SK-MEL-5 (cell line): ENCODE results near the gene RBM34. TPM values are rescaled to one million over a fixed set of nuclear protein-coding genes. Genes with fewer than 3 reads are reported as not detected.
"Not testable (repeated sequence)": the region's sequence is repeated elsewhere in the genome, so short reads cannot be mapped to it uniquely, and the experiment has no call there.

Experiments
- DNase-seq: peaks from one replicate; pipeline ENCODE4 v3.0.0-alpha.2; 2016; ENCODE audit warnings: low read depth, low spot score
- in situ Hi-C: cut with HindIII; loops from 2 replicates; pipeline ENCODE4 v1.10.0; 2016; ENCODE audit warnings: low sequenced_read_pairs, high pct_unique_total_duplicates, low pct_unique_long_range_greater_than_20kb
- total RNA-seq: library from RNA; depleted of rRNA; stranded (reverse); fragments of >200 nt; shearing (Covaris generic); gene quantifications from 2 replicates; pipeline ENCODE4 v1.2.3, GENCODE V29; 2014

RBM34 gene
- total RNA-seq, 1 experiment from 2014 or later = 65.4 TPM

DNA sequence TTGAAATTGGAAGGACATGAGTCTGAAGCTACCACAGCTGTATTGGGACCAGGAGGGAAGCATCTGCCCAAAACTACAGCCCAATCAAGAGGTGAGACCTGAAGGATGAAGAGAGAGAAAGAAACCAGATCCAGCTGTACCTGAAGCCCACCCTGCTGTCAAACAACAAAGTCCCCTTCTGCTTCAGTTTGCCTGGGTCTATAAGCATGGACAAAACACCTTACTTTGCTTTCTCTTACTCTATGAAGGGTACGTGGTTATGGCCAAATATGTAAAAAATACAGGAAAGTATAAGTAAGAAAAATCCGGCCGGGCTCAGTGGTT is 58.8 kb downstream of the RBM34 start:
- no peak for DNase-seq
- in situ Hi-C loops = no loop called here

DNA sequence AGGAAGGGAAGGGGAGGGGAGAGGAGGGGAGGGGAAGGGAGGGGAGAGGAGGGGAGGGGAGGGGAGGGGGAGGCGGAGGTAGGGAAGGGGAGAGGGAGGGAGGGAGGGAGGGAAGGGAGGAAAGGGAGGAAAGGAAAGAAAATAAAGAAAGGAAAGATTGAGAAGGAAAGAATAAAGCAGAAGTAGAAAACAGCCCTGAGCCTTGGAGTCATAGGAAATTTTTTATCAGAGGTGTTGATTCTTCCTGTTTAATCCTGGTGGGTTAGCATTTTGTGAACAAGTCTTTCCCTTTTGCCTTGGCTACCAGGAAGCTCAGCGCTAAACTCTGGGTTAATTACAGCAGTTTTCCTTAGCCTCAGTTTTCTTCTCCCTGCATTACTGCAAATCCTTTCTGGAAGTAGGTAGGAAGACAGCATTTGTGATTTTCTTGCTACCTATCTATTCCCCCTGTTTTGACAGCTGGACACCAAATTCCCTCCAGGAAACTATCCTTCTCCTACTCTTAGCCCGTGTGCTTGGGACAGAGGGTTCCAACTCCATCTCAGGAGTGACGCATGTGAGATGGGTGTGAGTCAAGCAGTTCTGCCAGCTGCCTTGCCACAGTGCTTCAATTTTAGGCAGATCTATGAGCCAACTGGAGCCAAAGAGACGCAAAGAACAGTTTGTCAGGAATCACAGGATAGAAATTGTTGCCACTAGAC is 59.3 kb downstream of the RBM34 start:
- in situ Hi-C loops = no loop called here
- no peak for DNase-seq

DNA sequence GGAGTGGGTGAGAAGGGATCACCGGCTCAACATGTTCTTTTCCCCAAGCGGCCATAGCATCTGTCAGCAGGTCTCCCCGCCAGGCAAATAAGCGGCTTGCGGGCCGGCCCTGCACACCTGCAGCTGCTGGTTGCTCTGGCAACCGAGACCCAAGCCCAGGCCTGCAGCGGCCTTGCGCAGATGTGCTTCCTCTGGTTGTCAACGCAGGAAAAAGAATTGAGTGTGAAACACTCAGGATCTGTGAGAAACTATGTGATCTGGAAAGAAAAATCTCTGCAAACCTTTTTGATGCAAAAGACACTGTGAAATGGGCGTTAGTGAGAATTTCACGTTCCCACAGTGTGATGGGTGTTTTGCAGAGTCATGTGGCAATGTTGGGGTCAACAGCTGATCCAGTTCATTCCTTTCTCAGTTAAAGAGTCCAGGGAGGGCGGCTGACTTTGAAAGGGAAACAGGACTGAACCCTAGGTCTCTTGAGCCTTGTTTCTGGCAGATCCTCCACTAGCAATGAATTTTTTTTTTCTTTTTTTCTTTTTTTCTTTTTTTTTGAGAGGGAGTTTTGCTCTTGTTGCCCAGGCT is 60.8 kb downstream of the RBM34 start:
- in situ Hi-C loops = no loop called here

DNA sequence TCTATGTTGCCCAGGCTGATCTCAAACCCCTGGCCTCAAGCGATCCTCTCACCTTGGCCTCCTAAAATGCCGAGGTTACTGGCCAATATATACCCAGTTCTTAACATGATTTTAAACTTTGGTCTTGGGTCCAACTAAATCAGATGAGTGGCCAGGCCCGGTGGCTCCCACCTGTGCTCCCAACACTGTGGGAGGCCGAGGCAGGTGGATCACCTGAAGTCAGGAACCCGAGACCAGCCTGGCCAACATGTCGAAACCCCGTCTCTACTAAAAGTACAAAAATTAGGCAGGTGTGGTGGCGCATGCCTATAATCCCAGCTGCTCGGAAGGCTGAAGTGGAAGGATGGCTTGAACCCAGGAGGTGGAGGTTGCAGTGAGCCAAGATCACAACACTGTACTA is 62.1 kb downstream of the RBM34 start:
- DNase-seq = no peak
- in situ Hi-C loops = no loop called here

More for the DNA sequence above, 60.8 kb downstream of the RBM34 start:
- DNase-seq = no peak

DNA sequence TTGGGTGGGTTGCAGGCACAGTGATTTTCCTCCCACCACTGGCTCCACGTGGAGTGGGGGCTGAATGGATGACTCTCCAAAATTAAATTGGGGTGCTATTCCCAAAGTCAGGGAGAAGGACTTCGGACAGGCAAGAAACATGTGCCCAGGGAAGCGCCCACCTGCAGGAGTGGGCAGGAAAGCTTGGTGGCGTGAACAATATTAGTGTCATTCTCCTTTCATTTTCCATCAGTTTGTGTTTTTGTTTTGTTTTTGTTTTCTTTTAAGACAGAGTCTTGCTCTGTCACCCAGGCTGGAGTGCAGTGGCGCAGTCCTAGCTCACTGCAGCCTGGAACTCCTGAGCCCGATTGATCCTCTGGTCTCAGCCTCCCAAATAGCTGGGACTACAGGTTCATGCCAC is 62.5 kb downstream of the RBM34 start:
- in situ Hi-C loops = no loop called here

DNA sequence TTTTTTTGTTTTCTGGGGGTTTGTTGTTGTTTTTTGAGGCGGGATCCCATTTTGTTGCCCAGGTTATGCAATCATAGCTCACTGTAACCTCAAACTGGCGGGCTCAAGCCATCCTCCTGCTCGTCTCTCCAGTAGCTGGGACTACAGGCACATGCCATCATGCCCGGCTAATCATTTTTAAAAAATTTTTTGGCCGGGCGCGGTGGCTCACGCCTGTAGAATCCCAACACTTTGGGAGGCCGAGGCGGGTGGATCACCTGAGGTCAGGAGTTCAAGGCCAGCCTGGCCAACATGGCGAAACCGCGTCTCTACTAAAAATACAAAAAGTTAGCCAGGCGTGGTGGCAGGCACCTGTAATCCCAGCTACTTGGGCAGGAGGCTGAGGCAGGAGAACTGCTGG is 63.5 kb downstream of the RBM34 start:
- in situ Hi-C loops = not testable (repeated sequence)

More for the DNA sequence above, 62.5 kb downstream of the RBM34 start:
- DNase-seq = no peak

DNA sequence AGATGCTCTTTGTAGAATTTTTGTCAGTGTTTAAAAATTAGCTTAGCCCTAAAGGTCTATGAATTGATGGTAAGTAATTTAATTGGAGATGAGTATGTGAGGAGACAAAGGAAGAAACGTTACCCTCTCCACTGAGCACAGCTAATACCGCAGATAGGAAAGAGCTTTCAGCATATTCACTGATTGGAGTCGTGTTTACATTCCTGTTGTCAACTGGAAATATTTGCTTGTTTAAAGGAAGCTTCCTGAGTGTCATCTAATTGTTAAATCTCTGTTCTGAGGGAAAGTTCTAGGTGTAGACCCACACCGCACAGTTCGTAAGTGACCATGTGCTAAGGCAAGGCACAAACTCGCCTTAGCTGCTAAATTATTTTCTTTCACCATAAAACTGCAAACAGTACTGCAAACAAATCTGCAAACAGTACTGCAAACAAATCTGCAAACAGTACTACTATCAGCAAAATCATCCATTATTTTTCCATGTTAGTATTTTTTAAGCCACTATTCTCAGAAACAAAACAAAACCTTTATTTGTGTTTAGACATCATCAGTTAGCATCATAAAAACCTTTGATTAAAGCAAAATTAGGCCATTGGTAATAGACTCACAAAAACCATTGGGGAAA is 65.0 kb downstream of the RBM34 start:
- in situ Hi-C loops = no loop called here
- no peak for DNase-seq

More for the DNA sequence above, 63.5 kb downstream of the RBM34 start:
- DNase-seq = not testable (repeated sequence)

DNA sequence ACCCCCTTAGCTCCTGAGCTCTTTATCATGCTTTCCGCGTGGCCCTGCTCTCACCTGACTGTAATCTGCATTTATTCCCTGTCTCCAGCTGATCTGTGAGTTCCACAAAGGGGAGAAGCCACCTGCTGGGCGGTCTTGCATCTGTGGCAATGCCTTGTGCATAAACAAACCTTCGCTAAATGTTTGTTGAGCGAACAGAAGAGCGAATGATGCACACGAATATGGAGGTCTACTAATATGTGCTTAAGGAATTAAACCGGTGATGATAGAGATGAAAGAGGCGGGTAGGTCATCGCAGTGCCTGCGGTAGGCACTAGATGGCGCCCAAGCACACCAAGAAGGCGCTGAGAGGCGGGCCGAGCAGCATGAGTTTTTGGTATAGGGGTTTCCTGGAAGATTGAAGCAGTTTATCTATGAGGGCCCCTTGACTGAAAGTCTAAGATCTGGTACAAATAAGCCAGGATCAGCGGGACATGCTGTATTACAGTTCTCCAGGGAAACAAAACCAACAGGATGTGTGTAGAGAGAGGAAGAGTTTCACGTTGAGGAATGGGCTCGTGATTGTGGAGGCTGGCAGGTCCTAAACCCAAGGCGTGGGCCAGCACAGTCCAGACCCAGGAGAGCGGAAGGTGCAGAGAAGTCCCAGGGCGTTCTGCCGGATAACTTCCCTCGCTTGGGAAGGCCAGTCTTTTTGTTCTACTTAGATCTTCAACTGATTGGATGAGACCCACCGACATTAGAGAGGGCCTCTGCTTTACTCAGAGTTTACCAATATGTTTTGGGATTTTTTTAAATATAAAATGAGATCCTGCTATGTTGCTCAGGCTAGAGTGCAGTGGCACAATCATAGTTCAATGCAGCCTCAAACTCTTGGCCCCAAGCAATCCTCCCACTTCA is 67.1 kb downstream of the RBM34 start:
- in situ Hi-C loops = no loop called here

DNA sequence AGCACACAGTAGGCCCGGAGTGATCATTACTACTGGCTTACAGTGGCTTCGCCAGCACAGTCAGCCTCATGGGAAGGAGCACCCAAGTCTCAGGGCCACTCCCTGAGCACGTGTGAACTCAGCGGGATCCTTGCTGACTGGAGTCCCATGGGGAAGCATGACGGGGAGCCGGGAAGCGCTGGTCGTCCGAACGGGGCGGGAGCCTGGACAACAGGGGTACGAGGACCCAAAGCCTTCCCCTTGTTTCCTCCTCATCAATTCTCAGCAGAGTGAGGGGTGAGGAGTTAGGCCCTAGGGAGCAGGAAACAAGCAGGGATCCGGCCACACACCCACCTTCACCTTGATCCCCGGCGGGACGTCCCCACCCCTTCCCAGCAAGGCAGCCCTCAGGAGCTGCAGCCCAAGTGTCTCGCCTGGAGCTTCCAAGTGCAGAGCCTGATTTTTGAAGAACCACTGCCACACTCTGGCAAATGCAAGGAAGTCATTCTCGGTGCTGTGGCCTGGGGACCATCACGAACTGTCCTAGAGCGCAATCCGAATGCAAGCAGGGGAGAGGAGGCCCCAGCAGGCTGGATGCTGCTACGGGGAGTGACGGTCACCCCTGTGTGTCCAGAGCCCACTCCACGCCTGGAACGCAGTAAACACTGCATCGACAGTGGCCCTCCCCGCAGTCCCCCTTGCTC is 67.9 kb downstream of the RBM34 start:
- peak; percentile 45 for DNase-seq
- in situ Hi-C loops = no loop called here

More for the DNA sequence above, 67.1 kb downstream of the RBM34 start:
- peak; percentile 71 for DNase-seq

DNA sequence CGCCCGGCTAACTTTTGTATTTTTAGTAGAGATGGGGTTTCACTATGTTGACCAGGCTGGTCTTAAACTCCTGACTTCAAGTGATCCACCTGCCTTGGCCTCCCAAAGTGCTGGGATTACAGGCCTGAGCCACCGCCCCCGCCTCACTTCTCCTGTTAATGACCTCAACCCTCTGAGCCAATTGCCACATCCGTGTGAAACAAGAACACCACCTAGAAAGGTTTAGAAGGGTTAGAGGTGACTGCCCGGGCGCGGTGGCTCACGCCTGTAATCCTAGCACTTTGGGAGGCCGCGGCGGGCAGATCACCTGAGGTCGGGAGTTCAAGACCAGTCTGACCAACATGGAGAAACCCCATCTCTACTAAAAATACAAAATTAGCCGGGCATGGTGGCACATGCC is 68.6 kb downstream of the RBM34 start:
- in situ Hi-C loops, DNase-seq: not testable (repeated sequence)

DNA sequence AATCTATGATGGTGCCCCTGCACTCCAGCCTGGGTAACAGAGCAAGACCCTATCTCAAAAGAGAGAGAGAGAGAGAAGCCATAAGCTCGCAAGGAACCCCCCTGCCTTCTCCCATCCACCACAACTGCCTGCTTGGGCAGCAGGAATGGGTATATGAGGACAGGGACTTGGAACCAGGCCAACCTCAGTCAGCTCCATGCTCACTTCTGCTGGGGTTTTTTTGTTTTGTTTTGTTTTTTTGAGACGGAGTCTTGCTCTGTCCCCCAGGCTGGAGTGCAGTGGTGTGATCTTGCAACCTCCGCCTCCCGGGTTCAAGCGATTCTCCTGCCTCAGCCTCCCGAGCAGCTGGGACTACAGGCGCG is 69.0 kb downstream of the RBM34 start:
- DNase-seq, in situ Hi-C loops: not testable (repeated sequence)

DNA sequence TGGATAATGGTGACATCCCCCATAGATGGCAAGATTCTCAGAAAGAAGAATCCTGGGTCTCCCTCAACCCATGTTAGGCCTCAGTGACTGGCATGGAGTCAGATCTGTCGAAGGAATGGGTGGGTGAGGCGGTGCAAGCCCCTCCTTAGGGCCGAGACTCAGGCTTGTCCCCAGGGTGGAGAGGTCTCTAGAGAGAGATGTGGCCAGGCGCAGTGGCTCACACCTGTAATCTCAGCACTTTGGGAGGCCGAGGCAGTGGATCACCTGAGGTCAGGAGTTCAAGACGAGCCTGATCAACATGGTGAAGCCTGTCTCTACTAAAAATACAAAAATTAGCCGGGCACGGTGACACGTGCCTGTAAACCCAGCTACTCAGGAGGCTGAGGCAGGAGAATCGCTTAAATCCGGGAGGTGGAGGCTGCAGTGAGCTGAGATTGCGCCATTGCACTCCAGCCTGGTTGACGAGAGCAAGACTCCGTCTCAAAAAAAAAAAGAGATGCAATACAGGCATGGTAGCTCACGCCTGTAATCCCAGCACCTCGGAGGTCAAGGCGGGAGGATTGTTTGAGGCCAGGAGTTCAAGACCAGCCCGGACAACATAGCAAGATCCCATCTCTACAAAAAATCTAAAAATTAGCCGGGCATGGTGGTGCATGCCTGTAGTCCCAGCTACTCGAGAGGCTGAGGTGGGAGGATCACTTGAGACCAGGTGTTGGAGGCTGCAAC is 69.6 kb downstream of the RBM34 start:
- DNase-seq, in situ Hi-C loops: not testable (repeated sequence)

DNA sequence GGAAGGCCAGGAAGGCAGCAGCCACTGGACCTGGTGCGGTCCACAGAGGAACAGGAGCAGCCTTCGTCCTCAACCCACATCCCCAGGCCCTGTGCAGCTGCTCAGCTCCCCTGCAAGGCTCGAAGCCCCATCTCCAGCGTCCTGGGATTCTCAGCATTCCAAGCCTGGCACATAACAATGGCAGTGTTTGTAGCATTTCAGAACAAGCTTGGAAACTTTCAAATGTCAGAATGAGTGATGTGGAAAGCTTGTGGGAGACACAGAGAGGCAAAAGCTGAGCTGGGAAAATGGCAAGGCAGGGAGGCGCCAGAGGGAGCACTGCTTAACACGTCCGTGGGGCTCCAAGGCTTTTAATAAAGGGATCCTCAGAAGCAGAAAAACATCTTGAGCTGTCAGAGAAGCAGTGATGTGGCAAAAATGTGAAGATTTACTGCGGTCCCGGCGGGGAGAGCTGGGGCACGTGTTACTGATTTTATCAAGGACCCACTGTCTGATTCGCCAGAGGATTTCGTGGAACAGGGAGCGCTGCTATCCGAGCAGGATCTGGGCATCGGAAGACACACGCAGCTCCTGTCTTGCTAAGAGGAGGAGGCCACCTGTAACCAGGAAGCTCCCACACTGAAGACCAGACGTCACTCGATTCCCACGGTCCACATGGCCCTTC is 70.5 kb downstream of the RBM34 start:
- in situ Hi-C loops = no loop called here
- DNase-seq = peak; percentile 93

DNA sequence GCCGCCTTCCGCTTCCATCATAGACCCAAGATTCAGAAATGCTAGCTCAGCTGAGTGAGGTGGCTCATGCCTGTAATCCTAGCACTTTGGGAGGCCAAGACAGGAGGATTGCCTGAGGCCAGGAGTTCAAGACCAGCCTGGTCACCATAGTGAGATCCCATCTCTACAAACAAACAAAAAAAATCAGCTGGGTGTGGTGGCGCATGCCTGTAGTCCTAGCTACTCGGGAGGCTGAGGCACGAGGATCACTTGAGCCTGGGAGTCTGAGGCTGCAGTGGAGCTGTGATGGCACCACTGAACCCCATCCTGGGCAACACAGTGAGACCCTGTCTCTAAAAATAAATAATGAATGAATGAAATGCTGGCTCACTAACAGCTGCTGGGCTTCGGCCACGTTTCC is 72.1 kb downstream of the RBM34 start:
- in situ Hi-C loops = no loop called here

DNA sequence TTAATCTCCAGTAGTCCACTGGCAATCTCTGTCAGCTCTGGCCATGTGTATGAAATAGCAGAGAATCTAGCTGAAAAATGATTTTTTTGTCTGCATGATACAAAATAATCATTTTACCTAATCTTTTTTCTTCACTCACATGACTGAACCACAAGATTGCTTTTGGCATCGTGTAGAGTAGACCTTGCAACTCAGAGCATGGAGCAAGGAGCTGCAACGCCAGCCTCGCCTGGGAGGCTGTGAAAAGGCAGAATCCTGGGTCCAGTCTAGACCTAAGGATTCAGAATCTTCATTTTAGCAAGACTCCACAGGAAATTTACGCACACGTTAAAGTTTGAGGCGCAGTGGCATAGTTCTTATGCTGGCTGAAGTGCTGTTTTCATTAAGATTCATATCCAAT is 72.6 kb downstream of the RBM34 start:
- in situ Hi-C loops = no loop called here
- DNase-seq = no peak

More for the DNA sequence above, 72.1 kb downstream of the RBM34 start:
- DNase-seq = no peak

DNA sequence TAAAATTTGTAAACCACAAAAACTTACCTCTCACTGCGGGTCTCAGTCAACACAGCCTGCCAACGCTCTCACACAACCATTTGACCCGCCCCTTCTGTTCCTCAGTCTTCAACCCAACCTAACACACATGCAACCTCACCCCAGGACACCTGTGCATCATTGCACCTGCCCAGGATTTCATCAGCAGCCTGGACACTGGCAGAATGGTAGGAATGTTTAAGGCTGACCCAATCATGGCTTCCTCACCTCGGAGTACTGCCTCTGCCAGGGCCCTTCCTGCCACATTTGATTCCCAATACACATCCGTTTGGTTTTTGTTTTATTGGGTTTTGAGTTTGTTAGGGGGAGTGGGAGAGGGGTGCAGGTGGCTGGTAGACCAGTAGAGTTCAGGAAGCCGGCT is 73.1 kb downstream of the RBM34 start:
- in situ Hi-C loops = no loop called here
- DNase-seq = no peak
